Measurements from ENCODE around the gene TOX3. TPM values are rescaled to one million over a fixed set of nuclear protein-coding genes. Genes with fewer than 3 reads are reported as not detected.

TOX3 gene
- total and polyA plus RNA-seq, 2 experiments from 2014 or later = 9.8 to 15.6 TPM

GRCh38 chr16:52554334-52554733 lies 7.4 kb upstream of the TOX3 start:
- Mint-ChIP-seq H3K4me3 (no peak overlapping the region), H3K27me3 (ENCODE audit: insufficient read depth, low read depth, poor library complexity) (peaks cover 18% of the 10 kb centered on the region), H3K36me3 (ENCODE audit: low read depth) (no peaks in the 10 kb centered on the region; the same call in 2 of the 3 replicates), H3K27ac (no peak overlapping the region), H3K4me1 (peaks cover 37% of the 10 kb centered on the region), H3K9me3 (no peaks in the 10 kb centered on the region; the same call in 1 of the 3 replicates)
- Histone ChIP-seq H3K36me3 (ENCODE audit: insufficient read depth) (no peaks in the 10 kb centered on the region), H3K9me2 (ENCODE audit: insufficient read depth) (peaks cover 7% of the 10 kb centered on the region; the same call in 1 of the 2 replicates), H3K27me3 (ENCODE audit: insufficient read depth) (peaks cover 58% of the 10 kb centered on the region), H4K20me1 (replicated peaks; ENCODE audit: insufficient read depth) (no peaks in the 10 kb centered on the region), H3K4me2 (no peak overlapping the region), H3K4me1 (ENCODE audit: insufficient read depth) (peaks cover 37% of the 10 kb centered on the region), H3K4me3 (no peak overlapping the region), H2AFZ (no peak overlapping the region), H3K27ac (ENCODE audit: low read depth) (no peak overlapping the region), H3F3A (replicated peaks; ENCODE audit: low read depth) (no peaks in the 10 kb centered on the region), H3K79me2 (replicated peaks; ENCODE audit: insufficient read depth) (no peaks in the 10 kb centered on the region)
- no peak for TF ChIP-seq ZNF462 (CRISPR knock-in tag; IDR thresholded peaks at IDR 0.05)
- TF ChIP-seq CREB1 (CRISPR knock-in tag; IDR thresholded peaks at IDR 0.05; ENCODE audit: low read depth) = no peak
- TF ChIP-seq NANOG (IDR thresholded peaks at IDR 0.05; ENCODE audit: borderline replicate concordance) = no peak
- TF ChIP-seq ZNF331 (CRISPR knock-in tag; IDR thresholded peaks at IDR 0.05; ENCODE audit: low read depth) = no peak
- no peak for TF ChIP-seq ZNF114 (CRISPR knock-in tag; IDR thresholded peaks at IDR 0.05)
- ATAC-seq (no peak), DNase-seq (ENCODE audit: low spot score) (no peak)

GRCh38 chr16:52553322-52553721 lies 6.4 kb upstream of the TOX3 start:
- H3K4me1 Mint-ChIP-seq = peaks cover 45% of the 10 kb centered on the region
- H3K36me3 ChIP-seq (ENCODE audit: insufficient read depth) = no peaks in the 10 kb centered on the region
- no peak overlapping the region for H2AFZ ChIP-seq
- H3K4me2 ChIP-seq = no peak overlapping the region
- peak; percentile 41 for DNase-seq (ENCODE audit: low spot score)
- peaks cover 65% of the 10 kb centered on the region for H3K27me3 ChIP-seq (ENCODE audit: insufficient read depth)
- no peaks in the 10 kb centered on the region for H3K79me2 ChIP-seq (replicated peaks; ENCODE audit: insufficient read depth)
- no peak overlapping the region for H3K4me3 Mint-ChIP-seq
- H3K9me2 ChIP-seq (ENCODE audit: insufficient read depth) = peaks cover 7% of the 10 kb centered on the region; the same call in 1 of the 2 replicates
- H3K9me3 Mint-ChIP-seq = no peaks in the 10 kb centered on the region; the same call in 1 of the 3 replicates
- TF ChIP-seq, protein P1, sequence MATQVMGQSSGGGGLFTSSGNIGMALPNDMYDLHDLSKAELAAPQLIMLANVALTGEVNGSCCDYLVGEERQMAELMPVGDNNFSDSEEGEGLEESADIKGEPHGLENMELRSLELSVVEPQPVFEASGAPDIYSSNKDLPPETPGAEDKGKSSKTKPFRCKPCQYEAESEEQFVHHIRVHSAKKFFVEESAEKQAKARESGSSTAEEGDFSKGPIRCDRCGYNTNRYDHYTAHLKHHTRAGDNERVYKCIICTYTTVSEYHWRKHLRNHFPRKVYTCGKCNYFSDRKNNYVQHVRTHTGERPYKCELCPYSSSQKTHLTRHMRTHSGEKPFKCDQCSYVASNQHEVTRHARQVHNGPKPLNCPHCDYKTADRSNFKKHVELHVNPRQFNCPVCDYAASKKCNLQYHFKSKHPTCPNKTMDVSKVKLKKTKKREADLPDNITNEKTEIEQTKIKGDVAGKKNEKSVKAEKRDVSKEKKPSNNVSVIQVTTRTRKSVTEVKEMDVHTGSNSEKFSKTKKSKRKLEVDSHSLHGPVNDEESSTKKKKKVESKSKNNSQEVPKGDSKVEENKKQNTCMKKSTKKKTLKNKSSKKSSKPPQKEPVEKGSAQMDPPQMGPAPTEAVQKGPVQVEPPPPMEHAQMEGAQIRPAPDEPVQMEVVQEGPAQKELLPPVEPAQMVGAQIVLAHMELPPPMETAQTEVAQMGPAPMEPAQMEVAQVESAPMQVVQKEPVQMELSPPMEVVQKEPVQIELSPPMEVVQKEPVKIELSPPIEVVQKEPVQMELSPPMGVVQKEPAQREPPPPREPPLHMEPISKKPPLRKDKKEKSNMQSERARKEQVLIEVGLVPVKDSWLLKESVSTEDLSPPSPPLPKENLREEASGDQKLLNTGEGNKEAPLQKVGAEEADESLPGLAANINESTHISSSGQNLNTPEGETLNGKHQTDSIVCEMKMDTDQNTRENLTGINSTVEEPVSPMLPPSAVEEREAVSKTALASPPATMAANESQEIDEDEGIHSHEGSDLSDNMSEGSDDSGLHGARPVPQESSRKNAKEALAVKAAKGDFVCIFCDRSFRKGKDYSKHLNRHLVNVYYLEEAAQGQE (IDR thresholded peaks at IDR 0.05; ENCODE audit: unreplicated experiment) = no peak
- TF ChIP-seq, protein P2, sequence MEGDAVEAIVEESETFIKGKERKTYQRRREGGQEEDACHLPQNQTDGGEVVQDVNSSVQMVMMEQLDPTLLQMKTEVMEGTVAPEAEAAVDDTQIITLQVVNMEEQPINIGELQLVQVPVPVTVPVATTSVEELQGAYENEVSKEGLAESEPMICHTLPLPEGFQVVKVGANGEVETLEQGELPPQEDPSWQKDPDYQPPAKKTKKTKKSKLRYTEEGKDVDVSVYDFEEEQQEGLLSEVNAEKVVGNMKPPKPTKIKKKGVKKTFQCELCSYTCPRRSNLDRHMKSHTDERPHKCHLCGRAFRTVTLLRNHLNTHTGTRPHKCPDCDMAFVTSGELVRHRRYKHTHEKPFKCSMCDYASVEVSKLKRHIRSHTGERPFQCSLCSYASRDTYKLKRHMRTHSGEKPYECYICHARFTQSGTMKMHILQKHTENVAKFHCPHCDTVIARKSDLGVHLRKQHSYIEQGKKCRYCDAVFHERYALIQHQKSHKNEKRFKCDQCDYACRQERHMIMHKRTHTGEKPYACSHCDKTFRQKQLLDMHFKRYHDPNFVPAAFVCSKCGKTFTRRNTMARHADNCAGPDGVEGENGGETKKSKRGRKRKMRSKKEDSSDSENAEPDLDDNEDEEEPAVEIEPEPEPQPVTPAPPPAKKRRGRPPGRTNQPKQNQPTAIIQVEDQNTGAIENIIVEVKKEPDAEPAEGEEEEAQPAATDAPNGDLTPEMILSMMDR (conservative IDR thresholded peaks at IDR 0.05; ENCODE audit: low read depth in 2 of 2) = peak; percentile 64 to 92
- H3K4me1 ChIP-seq (ENCODE audit: insufficient read depth) = peaks cover 42% of the 10 kb centered on the region
- no peak overlapping the region for H3K27ac Mint-ChIP-seq
- no peak overlapping the region for H3K27ac ChIP-seq (ENCODE audit: low read depth)
- H3K36me3 Mint-ChIP-seq (ENCODE audit: low read depth) = no peaks in the 10 kb centered on the region; the same call in 2 of the 3 replicates
- peaks cover 22% of the 10 kb centered on the region for H3K27me3 Mint-ChIP-seq (ENCODE audit: insufficient read depth, low read depth, poor library complexity)
- H3K4me3 ChIP-seq = no peak overlapping the region
- no peak for ATAC-seq
- H4K20me1 ChIP-seq (replicated peaks; ENCODE audit: insufficient read depth) = no peaks in the 10 kb centered on the region
- no peaks in the 10 kb centered on the region for H3F3A ChIP-seq (replicated peaks; ENCODE audit: low read depth)
